SIG-M5 treated with dmso at 0.1 percent for 504 hours (cell line): ENCODE results near the gene TRABD2B.

Experiments used
- DNase-seq: peaks from one replicate; lab custom pipeline; 2025; ENCODE audit not compliant: unreplicated experiment; lab: John Stamatoyannopoulos, UW

Gene TRABD2B

DNA sequence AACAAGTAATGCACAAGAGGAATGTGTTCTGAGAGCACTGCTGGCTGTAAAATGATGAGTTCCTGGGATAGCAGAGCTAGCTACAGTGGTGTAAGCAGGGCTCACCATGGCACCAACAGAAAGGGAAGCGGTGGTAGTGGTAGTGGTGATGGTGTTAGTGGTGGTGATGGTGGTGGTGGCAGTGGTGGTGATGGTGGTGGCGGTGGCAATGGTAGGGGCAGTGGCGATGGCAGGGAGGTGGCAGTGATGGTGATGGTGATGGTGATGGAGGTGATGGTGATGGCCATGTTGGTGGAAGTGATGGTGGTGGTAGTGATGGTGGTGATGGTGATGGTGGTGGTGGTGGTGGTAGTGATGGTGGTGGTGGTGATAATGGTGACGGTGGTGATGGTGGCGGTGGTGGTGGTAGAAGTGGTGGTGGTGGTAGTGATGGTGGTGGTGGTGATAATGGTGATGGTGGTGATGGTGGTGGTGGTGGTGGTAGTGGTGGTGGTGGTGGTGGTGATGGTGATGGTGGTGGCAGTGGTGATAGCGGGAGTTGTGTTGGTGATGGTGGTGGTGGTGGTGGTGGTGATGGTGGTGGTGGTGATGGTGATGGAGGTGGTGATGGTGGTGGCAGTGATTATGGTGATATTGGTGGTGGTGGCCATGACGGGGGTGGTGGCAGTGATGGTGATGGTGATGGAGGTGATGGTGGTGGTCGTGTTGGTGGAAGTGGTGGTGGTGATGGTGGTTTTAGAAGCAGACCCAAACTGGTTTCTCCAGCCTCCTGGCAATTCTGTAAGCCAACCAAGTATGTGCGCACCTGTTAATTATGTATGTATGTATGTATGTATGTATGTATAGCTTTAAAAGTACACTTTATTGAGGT is 254.1 kb downstream of the TRABD2B start:
- no peak for DNase-seq

DNA sequence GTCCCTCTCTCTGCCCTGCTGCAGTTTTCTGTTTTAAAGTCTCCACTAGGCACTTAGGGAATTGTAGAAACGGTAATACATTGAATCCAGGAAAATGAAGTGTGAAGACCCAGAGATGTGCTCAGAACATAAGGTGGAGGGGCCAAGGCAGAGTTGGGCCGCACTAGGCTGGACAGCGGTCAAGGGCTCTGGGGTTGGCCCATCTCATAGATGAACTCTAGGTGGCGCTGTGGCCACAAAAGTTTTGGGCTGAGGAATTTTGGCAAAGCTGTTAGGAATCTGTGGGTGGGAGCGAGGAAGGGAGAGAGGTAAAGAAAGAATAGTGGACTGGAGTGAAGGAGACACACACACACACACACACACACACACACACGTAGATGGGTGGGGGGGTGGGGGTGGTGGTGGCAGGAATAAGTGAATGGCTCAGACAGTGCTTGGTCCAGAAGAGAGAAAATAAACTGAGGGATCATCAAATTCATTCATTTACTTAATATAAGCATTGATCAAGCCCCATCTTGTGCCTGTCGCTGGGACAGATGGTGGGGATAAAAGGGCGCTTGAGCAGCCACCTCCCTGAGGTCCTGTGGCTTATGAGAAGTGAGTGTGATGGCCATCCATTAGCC is 258.5 kb downstream of the TRABD2B start:
- no peak for DNase-seq

DNA sequence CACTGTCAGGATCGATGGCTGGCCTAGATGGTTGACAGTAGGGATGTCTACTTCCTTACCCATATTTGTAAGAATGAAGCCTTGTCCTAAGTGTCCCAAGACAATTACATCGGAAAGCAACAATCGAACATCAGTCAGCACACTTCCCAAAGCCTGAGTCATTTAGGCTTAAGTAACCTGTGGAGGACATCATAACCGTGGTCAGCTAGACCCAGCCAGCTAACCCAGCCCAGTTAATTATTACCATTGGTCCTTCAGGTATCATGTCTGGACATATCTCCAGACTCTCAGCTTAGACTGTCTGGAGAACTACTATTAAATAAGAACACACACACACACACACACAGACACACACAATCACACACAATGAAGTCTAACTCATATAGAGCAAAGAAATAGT is 264.7 kb downstream of the TRABD2B start:
- no peak for DNase-seq

DNA sequence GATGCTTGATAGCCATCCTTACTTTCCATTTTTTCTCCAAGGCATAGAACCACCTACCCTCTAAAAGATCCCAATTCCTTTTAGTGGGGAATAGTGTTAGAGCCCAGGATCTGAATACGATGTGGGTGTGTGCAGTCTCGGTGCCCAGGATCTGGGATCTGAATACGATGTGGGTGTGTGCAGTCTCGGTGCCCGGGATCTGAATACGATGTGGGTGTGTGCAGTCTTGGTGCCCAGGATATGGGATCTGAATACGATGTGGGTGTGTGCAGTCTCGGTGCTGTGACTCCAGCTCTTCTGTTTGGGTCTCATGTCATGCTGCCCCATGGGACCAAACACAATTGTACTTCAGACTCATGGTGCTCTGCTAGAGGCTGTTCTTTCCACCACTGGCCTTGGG is 265.5 kb downstream of the TRABD2B start:
- no peak for DNase-seq

DNA sequence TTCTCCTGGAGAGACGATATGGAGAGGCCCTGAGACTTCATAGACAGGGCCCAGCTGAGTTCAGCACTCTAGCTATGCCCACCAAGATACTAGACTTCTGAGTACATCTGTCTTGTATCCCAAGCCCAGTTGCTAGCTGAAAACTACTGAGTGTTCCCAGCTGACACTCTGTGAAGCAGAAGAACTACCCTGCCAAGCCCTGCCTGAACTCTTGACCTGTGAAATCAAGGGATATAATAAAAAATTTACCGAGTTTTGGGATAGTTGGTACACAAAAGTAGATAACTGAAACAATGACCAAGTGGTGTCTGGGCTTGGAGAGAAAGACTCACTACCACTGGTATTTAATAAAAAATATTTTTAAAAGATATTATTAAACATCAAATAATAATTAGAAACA is 267.5 kb downstream of the TRABD2B start:
- no peak for DNase-seq

DNA sequence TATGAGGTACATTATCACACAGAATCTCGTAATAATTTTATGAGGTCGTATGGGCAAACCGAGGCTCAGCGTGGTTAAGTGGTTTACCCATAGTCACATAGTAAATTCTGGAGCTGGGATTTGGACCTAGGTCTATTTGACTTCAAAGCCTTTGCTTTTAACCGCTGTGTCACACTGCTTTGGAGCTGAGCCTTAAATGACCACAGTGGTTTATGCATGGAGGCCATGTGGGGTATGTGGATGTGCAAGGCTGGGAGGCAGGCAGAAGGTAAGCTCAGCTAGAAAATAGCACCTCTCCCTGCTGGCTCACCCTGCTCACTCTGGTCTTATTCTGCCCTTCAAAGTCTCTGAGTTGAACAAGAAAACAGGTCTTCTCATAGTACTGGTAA is 269.5 kb downstream of the TRABD2B start:
- no peak for DNase-seq

DNA sequence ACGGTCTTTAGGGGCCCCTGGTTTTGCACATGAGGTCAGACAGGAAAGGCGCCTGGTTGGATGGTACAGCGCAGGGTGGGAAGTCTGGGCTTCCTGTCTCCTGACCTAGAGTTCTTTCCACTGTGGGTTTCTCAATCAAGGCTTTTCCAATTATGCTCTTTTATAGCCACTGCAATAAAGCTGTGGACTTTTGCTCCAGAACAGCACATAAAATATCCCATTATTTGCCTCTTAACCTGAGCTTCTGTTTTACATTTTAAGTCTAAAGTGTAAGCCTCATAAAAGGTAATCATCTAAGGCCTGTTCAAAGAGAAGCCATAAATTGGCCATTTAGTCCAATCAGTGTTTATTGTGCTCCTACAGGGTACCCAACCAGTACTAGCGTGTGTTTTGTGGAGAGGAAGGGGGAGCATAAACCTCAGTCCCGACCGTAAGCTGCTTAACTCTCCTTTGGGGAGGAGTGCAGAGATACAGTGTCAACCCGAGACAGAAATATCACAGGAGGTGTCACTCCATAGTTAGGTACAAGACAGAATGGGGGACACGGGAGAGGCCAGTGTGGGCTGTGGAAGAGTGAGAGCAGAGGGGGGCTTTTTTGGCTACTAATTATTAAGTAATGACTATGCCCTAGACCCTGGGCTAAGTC is 270.0 kb downstream of the TRABD2B start:
- DNase-seq = no peak

DNA sequence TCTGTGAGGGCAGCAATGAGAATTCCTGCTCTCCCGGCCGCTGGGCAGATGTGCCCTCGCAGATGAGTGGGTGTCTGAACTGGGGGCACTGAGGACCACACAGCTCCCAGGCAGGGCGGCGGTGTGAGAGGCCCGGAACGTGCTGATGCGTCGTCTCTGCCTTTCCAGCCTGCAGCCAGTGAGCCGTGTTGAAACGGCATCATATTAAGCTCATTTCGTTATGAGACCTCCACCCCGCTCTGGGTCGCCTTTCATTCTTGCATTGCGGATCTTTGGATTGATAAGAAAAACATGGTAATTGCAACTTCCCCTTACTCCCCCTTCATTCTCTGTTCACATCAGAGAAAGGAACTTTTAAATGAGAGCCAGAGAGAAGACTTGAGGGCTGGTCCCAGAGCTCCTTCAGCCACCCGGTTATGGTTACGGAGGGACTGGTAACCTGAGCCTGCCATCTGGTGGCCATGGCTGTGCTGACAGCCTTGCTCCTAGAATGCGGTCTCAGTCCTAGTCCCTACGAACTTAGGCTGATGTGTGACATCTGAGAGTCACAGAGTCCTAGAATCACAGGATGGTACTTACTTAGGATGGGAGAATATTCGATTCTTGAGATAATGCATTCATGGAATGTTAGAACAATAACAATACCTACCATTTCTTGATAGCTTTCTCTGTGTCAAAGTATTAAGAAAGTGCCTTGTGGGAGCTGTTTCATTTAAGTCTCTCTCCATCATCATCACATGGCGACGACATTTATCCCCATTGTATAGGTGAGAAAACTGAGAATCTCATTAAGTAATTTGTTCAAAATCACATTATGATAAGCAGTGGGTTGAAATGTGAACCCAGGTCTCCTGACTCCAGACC is 271.0 kb downstream of the TRABD2B start:
- peak; percentile 53 for DNase-seq

DNA sequence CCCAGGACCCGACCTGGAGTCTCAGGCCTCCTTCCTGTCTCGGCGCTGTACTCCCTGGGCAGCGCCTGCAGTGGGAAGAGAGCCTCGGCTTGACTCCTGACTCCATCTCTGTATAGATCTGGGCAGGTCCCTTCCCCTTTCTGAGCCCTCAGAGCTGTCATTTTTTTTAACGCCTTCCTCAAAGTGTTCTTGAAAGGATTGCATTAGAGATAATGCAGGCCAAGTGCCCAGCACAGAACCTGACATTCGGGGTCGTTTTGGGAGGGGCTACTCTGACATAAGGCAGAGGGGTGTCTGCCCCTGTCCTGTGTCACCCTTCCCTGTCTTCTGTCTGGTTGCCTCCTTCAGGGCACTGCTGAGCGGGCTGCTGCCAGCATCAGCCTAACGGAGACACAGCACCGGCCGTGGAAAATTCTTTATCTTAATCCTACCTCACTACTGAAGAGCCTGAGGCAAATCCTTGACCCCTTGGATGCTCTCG is 271.6 kb downstream of the TRABD2B start:
- DNase-seq = peak; percentile 29

DNA sequence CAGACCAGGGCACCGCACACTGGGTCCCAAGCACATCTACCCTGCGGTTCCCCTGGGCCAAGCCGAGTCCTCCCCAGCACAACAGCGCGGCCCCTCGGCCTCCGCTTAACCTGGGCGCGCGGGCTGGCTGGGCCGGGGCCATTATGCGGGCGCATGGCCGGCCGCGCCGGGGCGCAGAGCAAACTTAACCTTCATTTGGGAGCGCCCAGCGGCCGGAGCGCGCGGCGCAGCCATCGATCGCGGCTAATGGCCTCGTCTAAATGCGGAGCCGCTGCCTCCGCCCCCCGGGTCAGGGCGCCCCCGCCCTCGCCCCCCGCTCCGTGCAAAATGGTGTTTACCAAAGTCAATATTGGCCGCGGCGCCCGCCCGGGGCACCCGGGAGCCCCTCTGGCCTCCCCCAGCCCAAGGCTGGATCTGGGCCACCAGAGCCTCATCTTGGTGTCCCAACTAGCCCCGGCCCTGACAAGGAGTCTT is 272.1 kb downstream of the TRABD2B start:
- no peak for DNase-seq

DNA sequence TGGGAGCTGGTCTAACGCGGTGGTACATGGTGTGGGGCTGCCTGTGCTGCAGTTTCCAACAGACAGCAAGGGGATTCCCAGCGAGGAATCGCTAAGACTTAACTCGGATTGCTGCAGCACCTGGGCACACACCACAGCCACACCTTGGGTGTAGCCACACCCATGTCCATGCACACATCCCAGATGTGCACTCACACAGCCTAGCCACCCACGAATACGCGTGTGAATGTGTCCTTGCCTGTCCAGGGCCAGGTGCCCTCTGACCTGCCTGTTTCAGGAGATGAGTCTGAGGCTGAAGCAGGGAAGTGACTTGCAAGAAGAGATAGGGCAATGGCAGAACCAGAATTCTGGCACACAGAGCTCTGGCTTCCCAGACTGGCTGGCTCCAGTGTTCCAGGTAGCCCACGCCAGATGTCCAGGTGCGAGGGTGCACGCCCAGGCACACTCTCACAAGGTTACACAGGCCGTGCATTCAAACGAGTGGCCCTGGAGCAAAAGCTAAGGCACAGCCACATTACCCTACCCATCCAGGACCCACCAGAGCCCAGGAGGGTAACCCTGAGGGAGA is 272.7 kb downstream of the TRABD2B start:
- no peak for DNase-seq

DNA sequence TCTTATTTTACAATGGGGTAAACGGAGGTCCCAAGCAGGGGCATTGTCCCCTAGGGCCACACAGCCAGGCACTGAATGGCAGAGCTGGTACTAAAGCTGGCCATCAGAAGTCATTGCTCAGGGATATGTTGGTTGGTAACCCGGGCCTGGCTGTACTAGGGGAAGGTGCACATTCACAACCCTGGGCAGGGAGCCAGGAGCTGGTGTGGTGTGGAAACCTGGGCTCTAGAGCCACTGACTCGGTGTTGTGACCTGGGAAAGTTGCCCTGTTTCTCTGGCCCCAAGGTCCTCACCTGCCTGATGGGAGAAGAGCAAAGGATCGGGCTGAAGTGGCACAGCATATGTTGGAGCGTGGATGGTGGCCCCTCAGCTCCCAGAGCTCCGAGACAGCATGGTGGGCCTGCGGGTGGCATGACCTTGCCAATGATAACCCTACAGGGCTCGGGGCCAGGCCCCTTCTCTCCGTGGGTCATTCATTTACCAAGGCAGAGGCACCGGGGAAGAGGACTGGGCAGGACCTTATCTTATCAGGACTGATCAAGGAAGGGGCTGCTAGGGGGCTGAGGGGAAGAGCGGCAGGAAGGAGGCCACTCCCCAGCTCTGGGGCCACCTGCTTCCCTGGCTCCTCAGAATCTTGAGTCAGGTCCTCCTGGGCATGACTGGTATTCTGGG is 274.1 kb downstream of the TRABD2B start:
- DNase-seq = no peak

DNA sequence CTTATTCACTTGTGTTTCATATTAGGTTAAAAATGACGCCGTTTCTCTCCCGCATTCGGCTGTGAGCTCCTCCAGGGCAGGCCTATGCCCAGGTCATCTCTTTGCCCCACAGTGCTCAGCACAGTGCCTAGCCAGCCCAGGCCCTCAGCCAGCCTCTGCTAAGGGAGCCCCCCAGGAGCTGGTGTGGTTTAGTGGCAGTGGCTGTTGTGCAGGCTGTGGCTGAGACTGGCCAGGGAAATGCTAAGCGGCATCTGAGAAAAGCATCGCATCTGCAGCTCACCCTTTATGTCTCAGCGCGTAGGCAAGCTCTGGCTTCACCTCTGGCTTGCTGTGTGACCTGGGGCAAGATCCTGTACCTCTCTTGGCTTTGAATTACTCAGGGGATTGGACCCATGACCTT is 275.1 kb downstream of the TRABD2B start:
- DNase-seq = no peak

DNA sequence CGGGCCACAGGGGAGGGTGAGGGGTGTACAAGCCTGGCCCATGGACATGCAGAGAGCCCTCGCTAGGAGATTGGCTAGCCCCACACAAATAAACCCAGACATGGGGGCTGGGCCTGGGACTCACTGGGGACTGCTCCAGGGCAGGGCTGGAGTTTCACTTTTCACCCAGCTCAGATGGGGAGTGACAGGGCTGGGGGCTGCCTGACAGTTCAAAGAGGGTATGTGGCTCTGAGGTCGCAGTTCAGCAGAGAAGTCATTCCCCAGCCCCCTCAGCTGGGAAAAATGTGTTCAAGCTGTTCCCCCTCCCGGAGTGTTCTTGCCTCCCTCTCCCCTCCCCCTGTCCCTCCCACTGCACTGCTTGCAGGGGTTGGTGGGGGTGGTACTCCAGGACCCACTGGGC is 277.1 kb downstream of the TRABD2B start:
- no peak for DNase-seq

DNA sequence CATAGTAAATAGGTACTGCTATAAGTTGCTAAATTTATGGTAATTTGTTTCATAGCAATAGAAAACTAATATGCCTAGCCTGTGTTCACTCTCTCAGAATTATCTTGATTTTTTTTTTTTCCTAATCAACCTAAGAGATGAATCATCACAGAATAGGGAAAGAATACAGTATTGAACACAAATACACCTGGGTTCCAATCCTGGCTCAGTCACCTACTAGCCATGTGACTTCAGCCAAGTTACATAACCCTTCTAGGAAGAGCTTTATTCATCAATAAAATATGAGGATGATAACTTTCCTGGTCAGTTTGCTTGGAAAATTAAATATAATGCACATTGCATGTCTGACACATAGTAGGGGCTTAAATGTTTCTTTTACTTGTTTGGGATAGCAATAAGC is 279.8 kb downstream of the TRABD2B start:
- DNase-seq = no peak

DNA sequence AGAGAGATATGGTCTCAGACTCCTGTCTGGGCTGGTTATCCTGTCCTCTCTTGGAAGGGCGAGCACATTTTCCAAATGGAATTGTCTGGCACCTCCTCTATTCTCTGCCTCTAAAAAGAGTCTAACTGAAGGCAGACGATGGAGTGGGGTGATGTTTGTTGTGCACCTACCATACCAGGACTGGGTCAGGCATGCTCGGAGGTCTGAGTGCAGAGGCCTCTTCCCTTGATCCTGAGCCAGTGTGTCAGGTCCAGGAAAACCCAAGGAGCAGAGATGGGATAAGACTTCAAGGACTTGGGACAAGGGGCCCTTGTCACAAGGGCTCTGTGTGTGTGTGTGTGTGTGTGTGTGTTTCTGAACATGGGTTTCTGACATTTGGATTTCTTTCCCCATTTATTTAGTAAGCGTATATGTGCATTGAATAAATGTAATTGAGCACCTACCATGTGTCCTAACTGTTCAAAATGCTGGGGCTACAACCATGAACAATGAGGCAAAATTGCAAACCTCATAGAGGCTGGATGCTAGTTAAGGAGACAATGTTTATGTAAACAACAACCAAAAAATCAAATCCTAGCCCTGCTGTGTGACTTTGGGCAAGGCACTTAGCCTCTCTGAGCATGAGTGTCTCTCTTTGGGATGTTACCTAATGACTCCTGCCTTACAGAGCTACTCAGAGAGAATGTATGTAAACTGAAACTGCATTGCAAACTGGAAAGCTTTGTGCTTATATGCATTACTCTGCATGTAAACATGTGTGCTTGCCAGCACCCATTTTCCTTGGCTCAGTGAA is 283.0 kb downstream of the TRABD2B start:
- no peak for DNase-seq

DNA sequence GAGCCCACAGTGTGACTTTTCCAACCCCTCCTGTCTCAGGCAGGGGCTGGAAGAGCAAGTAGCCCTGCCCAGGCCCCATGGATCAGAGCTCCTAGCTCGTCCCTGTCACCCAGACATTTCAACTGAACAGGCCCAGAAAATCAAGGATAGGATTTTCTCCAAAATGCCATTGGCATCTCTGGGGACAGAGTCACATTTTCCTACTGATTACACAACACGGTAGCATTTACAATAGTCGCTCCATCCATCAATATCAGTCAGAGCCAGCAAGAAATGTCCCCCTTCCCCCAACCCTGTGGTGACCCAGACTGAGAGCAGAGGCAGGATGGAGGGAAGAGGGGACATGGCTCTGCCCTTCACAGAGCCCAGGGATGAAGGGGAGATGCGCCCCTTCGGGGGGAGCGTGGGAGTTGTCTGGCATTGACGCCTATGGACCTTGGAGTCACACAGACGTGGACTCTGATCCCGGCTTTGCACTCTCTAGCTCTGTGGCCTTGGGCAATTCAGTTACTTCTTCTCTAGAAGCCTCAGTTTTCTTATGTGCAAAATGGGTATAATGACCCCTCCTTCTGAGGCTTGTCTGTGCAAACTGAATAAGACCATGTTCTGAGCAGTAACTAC is 283.7 kb downstream of the TRABD2B start:
- DNase-seq = no peak

DNA sequence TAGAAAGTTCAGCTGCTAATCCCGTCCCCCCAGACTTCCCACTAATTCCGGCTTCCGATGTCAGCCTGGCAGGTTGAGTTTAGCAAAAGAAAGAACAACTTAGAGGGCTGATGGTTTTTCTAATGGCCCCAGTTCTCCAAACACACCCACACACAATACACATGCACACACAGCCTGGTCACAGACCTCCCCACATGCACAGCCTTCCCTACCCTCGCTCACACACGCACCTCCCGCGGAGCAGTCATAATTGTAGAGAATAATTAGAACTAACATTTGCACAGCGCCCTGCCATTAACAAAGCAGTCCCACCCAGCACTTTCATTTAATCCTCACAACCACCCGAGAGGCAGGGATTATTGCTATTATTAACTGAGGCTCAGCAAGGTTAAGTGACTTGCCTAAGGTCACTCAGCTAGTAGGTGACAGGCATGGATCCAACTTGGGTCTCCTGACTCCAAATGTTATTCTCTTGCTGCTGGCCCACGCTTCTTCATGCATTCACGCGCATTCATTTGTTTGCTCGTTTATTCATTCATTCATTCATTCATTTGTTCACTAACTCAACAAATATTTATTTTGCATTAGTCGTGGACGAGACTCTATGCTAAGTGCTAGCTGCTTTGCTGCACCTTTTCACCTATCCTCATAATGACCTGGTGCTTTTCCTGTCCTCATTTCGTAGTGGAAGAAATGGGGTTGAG is 284.4 kb downstream of the TRABD2B start:
- DNase-seq = no peak
